Measurements from ENCODE around the gene C1QL1.
"Not testable (repeated sequence)": the region's sequence is repeated elsewhere in the genome, so short reads cannot be mapped to it uniquely, and the experiment has no call there.

The C1QL1 gene

DNA sequence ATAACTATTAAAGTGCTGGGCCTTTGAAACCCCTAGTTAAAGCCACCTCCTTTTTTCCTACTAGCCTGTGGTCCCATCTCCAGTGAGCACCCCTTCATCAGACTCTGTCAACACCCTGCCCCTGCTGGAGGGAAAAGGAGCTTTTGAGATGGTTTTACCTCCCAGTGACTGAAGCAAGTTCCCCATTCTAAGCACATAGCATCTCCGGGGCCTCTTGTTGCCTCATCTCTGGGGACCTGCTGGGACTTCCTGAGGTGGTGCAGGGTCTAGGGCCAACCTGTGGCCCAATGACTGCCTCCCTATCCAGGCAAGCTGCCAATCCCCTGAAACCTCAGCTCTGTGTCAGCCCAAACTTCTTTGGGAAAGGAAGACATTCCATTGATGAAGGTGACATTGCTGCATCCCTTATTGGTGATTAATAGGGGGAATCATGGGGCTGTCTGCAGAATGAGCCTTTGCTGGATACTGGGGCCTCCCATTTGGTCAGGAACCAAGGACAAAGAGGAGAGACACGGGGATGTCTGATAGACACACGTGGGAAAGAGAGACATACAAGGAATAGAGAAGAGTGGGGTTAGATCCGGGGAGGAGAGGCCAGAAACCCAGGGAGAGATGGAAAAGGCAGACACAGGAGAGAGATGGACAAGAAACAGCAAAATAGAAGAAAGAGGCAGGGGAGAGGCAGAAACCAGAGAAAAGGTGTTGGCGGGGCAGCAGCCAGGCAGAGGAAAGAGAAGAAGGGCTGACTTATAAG lies 2.4 kb downstream of the C1QL1 start:
- DNase-seq (ENCODE audit: extremely low read depth in 1 of 2, low read depth in 1 of 2) = no peak

DNA sequence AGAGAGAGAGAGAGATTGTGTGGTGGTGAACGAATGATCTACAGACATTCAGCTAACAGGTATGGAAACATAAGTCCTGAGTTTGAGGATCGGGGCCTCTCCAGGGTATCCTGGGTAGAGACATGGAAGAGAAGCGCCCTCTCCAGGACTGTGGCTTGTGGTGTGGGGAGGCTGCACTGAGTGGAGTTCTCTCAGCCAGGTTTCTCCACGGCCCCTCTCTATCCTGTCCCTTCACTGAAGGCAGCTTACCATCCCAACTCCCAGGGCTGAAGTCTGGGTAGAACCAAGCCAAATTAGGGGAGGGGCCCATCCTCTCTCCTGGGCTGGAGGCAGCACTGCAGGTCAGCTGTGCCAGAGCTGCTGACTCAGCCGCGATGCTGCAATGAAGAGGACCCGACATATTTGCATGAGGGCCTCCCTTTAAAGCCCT lies 6.2 kb downstream of the C1QL1 start:
- DNase-seq (ENCODE audit: extremely low read depth in 1 of 2, low read depth in 1 of 2) = no peak

DNA sequence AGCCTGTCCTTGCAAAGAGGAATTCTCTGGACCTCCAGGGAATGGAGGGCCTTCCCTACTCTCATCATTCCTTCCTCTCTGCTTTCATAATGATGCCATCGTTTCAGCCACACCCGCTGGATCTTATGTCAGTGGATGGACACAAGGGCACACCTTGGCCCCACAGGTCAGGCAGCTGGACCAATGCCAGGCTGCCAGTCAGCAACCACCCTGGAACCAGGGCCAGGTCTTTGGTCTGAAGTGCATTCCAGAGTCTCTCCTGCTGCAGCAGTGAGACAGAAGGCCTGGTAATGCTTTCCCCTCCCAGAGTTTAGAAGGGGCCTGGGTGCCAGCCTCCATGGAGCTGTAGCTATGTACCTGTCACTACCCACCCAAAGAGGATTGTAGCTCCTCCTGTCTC lies 7.4 kb downstream of the C1QL1 start:
- no peak for DNase-seq (ENCODE audit: extremely low read depth in 1 of 2, low read depth in 1 of 2)

DNA sequence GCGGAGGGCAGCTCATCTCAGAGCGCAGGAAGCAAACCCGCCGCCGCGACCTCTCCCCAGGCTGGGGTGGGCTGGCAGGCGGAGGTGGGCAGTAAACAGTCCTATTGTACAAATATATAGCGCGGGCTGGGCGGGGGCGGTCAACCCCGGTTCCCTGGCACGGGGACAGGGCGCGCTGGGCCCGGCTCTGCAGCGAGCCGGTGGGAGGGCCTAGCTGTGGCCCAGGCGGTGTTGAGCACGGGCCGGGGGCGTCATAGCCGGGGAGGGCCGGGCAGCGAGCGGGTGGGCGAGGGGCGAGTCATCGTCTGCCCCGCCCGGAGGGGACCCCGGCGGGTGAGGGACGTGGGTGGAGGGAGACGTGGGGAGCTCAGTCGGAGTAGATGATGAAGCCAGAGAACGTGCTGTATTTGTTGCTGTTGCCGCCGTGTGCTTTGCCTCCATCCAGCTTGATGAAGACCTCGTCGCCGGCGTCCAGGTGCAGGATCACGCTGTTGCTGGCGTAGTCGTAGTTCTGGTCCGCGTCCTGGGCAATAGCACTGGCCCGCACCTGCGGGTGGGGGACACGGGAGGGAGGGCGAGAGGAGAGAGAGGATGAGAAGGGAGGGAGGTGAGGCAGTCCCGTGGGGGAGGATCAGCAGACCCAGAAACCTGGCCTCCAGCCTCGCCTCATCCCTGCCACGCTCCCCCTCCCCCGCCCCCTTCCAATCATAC lies 8.1 kb downstream of the C1QL1 start:
- DNase-seq (ENCODE audit: extremely low read depth in 1 of 2, low read depth in 1 of 2) = no peak

DNA sequence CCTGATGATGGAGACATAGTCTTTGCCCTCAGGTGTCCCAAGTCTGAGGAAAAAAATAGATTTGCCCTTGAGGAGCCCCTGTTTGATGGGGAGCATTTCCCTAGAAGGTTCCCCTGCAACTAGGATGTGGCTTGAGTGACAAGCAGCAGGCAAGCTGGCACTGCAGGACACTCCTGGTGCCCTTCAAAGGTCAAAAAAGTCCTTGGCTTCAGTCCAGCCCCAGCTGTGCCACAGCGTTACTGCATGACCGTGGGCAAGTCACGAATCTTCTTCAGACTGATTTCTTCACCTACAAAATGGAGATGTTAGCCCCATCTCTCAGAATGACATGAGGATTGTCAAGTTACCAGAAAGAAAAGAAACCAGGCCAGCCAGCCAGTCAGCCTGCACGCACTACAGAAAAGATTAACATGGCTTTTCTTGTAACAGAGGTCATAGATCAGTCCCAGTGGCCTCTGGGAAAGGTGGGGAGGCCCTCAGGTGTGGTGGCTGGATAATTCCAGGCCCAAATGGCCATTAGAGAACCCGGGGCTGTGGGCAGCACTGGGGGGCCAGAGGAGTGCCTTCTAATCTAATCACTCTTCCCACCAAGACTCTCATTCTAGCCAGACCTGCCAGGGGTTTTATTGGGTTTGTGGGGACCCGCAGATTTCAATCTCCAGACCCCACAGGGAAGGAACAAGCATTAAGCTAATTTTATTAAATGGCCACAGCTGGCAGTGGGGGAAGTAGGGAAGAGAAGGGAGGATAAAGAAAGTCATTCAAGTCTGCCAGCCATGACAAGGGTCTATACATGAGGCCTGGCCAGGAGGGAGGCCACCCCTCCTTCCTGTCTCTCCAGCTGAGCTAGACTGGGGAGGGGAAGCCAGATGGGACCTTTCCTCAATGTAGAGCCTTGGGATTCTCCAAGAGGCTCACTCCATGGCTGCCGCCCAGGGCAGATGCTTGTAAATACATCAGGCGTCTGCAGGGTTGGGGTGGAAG lies 10.8 kb downstream of the C1QL1 start:
- no peak for DNase-seq (ENCODE audit: extremely low read depth in 1 of 2, low read depth in 1 of 2)

DNA sequence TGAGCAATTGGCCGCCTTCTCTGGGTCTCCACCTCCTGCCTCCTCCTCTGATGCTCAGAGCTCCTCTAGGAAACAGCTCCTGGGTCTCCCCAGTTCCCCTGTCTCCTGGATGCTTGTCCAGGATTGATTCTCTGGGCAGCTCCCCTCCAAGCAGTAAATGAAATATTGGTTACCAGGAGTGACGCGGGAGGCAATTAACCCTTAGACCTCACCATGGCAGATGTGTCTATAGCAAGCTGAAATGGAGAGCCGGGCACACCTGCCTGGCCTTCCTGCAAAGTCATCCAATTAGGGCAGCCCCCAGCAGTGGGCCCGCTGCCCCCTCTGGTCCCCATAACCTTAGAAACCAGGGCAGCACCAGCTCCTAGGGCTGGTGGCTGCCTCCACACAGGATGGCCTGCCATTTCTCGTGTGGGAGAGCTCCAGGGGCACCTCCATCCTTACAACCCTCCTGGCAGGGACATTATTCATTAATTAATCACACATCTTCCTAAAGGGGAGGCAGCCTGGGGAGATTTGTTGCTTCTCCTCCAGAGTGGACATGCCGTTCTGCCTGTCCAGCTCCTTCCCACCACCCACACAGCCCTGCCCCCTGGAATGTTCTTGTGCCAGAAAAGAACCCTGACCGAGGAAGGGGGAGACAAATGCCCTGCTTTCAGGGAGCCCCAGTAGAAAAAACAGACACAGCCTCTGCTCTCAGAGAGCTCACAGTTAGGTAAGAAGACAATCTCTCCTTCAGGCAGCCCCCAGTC lies 12.3 kb downstream of the C1QL1 start:
- DNase-seq (ENCODE audit: extremely low read depth in 1 of 2, low read depth in 1 of 2) = no peak

DNA sequence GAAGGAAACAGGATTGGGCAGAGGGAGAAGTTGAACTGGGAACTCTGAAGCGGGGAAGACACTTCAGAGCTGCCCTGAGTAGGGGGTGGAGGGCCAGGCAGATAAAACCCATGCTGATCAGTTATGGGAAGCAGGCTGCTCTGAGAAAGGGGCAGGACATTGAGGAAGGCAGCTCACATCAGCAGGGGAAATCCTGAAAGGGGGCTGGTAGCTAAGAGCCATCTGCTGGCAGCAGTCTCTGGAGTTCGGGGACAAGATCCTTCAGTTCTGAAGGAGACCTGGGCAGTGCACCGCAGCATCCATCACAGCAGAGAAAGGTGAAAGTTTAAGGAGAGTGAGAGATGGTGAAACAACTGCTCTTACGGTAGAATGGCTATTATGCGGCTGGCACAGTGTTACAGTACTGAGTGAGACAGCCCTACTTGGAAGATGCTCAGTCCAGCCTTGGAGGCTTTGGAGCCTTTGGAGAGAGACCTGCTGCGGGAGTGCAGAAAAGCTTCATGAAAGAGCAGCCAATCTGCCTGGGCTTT lies 15.1 kb downstream of the C1QL1 start:
- DNase-seq (ENCODE audit: extremely low read depth in 1 of 2, low read depth in 1 of 2) = no peak

DNA sequence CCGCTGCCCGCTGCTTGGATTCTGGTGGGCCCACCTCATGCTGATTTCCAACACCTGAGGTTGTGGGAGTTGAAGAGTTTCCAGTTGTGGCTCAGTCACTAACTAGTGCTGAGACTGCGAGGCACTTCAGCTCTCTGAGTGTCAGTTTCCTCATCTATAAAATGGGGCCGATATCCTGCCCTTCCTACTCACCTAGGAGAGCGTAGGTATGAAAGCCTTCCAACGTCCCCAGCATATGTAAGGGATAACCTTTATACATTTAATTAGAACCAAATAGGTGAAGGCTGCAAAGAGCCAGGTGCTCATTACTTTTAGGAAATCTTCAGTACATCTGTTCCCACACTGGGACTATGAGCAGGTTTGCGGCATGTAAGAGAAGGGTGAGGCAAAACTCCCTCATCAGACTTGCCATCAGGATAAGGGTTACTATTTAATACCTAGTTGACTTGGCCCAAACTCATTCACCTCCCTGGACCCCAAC lies 19.7 kb downstream of the C1QL1 start:
- DNase-seq (ENCODE audit: extremely low read depth in 1 of 2, low read depth in 1 of 2) = no peak

DNA sequence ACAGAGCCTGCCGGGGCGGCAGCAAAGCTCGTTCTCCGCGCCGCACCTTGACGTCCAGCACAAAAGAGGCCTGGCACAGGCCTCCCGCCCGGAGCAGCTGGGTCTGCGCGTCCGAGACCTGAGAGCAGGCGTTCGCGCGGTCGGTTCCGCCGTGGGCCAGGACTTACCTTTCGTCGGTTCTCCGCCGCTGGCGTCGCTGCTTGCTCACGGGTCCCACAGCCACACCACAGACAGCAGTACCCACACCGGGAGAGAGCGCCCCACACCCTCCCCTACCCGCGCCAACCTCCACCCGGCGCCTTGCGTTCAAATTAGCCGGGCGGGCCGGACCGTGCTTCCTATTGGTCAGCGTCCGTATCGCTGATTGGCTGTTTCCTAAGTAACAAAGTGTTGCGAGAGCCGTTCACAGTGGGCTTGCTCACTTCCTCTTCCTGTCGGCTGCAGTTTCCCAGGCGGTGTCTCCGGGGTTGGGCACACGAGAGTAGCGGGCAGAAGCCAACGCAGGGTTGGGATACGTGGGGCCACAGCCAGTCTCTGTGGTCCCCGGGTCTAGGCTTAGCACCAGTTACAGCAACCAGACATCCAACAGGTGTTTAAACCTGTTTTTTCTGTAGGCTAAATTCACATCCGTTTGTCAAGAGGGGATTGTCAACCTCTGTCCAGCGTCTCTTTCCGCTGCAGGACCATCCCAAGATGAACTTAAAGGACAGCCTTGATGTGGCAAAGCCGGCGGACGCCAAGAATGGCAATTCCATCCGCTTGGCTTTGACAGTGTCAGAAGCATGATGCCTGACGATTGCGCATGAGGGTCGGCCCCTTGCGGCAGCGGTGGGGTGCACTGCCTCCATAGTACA lies 20.4 kb downstream of the C1QL1 start, which contains the start of gene KIF18B:
Gene KIF18B (minus strand): TSS at position 313 of the 854 bp plus-strand sequence. CDS start 11,429 bp downstream, outside the sequence.
- DNase-seq (ENCODE audit: extremely low read depth in 1 of 2, low read depth in 1 of 2) = peak; percentile 68 to 70

DNA sequence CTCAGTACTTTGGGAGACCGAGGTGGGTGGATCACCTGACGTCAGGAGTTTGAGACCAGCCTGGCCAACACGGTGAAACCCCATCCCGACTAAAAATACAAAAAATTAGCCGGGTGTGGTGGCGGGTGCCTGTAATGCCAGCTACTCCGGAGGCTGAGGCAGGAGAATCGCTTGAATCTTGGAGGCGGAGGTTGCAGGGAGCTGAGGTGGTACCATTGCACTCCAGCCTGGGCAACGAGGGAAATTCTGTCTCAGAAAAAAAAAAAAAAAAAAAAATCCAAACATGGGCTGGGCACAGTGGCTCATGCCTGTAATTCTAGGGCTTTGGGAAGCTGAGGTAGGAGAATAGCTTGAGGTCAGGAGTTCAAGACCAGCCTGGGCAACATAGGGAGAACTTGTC lies 22.5 kb downstream of the C1QL1 start:
- not testable (repeated sequence) for DNase-seq (ENCODE audit: extremely low read depth in 1 of 2, low read depth in 1 of 2)

DNA sequence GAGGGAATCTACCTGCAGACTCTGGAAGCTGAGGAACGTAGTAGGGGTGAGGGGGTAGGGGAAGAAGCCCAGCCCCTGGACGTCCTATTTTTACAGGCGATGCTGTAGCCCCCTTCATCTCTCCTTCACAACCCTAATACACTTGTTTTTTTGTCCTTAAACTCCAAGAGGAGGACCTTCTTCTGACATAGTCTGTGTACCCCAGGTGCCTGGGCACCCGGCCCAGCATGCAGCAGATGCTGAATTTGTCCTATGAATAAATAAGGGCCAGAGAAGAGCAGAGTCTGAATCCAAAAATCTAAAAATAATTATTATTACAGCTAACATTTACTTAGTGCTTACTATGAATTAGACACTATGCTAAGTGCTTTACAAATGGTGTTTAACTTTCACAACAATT lies 25.6 kb downstream of the C1QL1 start:
- no peak for DNase-seq (ENCODE audit: extremely low read depth in 1 of 2, low read depth in 1 of 2)

DNA sequence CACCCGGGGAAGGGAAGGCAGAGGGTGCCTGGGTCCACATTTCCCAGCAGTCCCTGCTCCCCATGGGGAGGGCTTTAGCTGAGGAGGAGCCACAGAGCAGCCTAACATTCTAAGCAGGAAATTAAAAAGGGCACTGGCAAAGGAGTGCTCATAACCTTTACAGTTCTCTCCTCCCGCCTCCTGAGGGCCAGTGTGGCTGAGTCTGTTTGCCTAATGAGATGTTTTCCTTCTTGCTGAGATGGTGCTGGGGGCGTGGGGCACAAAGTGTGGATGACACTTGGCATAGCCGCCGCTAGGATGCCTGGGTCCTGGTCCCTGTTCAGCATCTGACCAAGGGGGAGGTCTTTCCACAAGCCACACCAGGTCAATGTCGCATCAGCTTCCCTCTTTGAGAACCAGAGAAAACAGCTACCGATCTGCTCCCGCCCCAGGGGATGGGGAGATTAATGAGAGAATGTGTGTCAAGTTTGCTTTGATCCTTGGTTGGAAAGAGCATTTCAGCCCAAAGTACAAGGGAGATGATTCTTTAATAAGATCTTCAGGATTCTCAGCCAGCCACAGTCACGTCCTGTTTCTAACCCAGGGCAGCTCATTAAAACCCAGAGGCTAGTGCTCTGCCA lies 26.3 kb downstream of the C1QL1 start:
- DNase-seq (ENCODE audit: extremely low read depth in 1 of 2, low read depth in 1 of 2) = no peak

DNA sequence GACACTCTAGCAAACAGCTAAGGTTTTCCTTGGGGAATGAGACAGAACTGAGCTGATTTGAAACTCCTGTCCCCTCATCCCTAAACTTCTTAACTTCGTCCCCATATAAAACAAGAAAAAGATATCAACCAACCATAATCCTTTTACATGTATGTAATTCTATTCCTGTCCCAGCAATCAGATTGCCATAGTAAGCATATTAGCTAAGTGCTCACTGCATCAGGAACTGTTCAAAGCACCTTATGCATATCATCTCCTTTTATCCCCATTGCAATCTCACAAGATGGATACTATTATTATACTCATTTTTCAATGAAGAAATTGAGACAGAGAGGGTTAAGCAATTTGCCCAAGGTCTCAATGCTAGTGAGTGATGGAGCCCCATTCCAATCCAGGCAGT lies 27.3 kb downstream of the C1QL1 start:
- DNase-seq (ENCODE audit: extremely low read depth in 1 of 2, low read depth in 1 of 2) = no peak

DNA sequence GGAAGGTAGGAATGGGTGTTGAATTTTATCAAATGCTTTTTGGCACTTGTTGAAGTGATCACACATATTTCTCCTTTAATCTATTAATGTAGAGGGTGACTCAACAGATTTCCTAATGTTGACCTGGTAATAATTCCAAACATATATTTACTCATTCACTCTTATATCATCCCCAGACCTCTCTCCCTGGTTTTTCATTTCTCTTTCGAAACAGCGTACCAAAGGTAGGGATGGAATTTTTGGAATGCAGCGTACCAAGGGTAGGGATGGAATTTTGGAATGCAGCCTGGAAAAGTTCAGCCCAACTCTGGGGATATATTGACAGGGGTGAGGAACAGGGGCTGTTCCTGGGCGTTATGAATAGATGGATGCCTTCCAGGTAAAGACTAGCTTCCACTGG lies 27.8 kb downstream of the C1QL1 start:
- no peak for DNase-seq (ENCODE audit: extremely low read depth in 1 of 2, low read depth in 1 of 2)

DNA sequence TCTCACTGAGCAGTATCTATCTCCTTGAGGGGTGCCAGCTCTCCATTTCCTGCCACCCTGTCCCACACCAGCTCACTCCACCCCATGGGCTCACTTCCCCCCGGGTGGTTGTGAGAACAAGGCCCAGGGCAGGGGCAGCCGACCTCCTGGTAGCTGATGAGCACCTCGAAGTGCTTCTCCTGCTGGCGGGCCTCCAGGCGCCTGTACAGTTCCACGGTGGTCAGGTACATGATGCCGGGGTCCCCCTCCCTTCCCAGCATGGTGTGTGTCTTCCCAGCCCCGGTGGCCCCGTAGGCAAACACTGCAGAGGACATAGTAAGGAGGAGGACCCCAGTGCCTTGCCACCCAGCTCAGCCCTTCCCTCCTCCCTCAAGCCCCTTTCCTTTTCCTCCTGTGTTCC lies 33.0 kb downstream of the C1QL1 start:
- no peak for DNase-seq (ENCODE audit: extremely low read depth in 1 of 2, low read depth in 1 of 2)

DNA sequence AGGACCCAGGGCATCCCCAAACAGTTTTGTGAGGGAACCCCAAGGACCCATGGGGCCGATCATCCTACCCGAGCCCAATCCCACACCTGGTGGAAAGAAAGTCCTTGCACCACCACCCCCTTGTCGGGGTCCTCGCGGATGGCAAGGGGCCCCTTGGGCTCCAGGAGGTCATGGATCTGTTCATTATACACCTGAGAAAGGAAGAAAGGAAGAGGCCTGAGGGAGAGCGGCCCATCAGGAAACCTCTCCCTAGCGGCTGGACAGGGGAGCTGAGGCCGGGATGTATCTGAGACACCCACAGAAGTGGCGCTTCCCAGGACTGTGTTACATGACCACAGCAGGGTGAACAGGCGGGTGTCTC lies 33.4 kb downstream of the C1QL1 start:
- no peak for DNase-seq (ENCODE audit: extremely low read depth in 1 of 2, low read depth in 1 of 2)

DNA sequence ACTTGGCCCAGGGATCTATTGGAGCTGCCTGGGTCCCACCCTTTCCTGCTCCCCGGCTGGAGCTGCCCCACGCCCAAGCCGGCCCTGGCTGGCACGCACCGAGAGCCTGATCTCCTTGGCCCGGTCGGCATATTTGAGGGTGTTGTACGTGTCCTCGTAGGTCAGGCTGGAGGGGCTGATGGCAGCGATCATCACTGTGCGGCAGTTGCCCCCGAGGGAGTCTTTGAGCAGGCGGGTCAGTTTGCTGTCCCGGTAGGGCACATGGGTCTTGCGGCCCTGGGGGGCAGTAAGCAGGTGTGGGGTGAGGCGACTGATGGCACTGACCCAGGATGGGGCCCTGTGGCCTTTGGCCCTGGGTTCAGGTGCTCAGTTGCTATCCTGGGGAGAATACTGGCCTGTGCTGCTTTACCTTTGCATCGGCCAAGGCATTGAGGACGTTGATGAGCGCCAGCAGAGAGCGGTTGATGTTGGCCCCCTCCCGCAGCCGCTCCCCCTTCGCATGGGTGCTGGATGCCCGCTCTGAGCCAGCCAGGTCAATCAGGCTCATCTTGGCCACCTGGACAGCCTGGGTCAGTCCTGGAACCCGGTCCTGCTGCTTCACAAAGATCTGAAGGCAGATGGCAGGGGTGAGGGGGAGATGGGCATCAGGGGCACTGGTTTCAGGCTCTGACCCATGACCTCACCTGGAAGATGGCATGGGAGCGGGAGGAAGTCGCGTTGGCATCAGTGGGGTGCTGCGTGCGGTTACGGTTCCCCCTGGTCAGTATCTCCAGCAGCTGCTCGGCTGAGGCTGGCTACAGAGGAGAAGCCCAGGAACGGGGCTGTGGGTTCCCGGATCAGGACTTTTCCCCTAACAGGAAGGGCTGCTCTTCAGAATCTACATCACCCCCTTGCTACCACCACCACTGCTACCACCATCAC lies 34.0 kb downstream of the C1QL1 start:
- no peak for DNase-seq (ENCODE audit: extremely low read depth in 1 of 2, low read depth in 1 of 2)

DNA sequence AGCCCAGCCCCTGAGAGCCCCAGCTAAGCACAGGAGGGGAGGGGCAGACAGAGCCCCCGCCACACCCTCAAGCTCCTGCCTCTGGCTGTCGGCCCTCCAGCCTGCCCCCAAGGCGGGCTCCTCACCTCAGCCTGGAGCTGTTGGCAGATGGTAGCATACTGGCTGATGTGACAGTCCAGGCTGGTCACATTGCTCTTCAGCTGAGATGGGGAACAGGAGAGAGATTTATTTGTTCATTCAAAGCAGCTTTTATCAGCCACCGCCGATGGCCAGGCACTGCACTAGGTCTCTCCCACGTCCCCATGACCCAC lies 35.4 kb downstream of the C1QL1 start:
- no peak for DNase-seq (ENCODE audit: extremely low read depth in 1 of 2, low read depth in 1 of 2)
